HG02759 (cell line): ENCODE data around the gene RABEP2.
"Not testable (repeated sequence)": the region's sequence is repeated elsewhere in the genome, so short reads cannot be mapped to it uniquely, and the experiment has no call there.

ENCODE experiments used
- ATAC-seq: cut with Tn5 transposase; IDR thresholded peaks from one replicate; pipeline ENCODE4 v1.9.1; 2021; ENCODE audit warnings: mild to moderate bottlenecking, moderate library complexity; ENCODE audit not compliant: unreplicated experiment

The RABEP2 gene

GRCh38 chr16:28933171-28933570 is 8.1 kb upstream of the RABEP2 start:
- ATAC-seq, result no peak

GRCh38 chr16:28932339-28933141 is 7.5 kb upstream of the RABEP2 start:
- no peak for ATAC-seq

GRCh38 chr16:28931801-28932225 is 6.8 kb upstream of the RABEP2 start, which contains the start of gene CD19:
CD19 (plus strand) TSS chr16:28931971; CDS start chr16:28932001, 30 bp downstream.
- peak; percentile 51 for ATAC-seq

GRCh38 chr16:28930652-28931051 is 5.6 kb upstream of the RABEP2 start:
- ATAC-seq, result peak; percentile 68

GRCh38 chr16:28930203-28930602 is 5.2 kb upstream of the RABEP2 start:
- ATAC-seq, result no peak

GRCh38 chr16:28927815-28928214 is 2.8 kb upstream of the RABEP2 start:
- no peak for ATAC-seq

- ATAC-seq, result not testable (repeated sequence)
These were observed 1.2 kb upstream of the RABEP2 start for GRCh38 chr16:28926284-28926683.

- peak; percentile 29 for ATAC-seq
These were observed 569 bp upstream of the RABEP2 start for GRCh38 chr16:28925386-28926228.

GRCh38 chr16:28924399-28924761 is 658 bp downstream of the RABEP2 start:
- ATAC-seq, result no peak

- ATAC-seq, result peak; percentile 63
These were observed 1.2 kb downstream of the RABEP2 start for GRCh38 chr16:28923652-28924398.

- ATAC-seq, result no peak
These were observed 1.8 kb downstream of the RABEP2 start for GRCh38 chr16:28923231-28923587.

GRCh38 chr16:28918698-28919097 is 6.3 kb downstream of the RABEP2 start:
- no peak for ATAC-seq

- ATAC-seq, result no peak
These were observed 7.9 kb downstream of the RABEP2 start for GRCh38 chr16:28917095-28917494.

- no peak for ATAC-seq
These were observed 9.9 kb downstream of the RABEP2 start for GRCh38 chr16:28915181-28915580.

GRCh38 chr16:28913946-28914724 is 10.9 kb downstream of the RABEP2 start:
- no peak for ATAC-seq

- ATAC-seq, result no peak
These were observed 12.5 kb downstream of the RABEP2 start for GRCh38 chr16:28912558-28912957.

- no peak for ATAC-seq
These were observed 14.7 kb downstream of the RABEP2 start for GRCh38 chr16:28910086-28911031.

GRCh38 chr16:28905800-28906372 is 19.2 kb downstream of the RABEP2 start:
- ATAC-seq, result no peak

GRCh38 chr16:28905229-28905754 is 19.7 kb downstream of the RABEP2 start:
- no peak for ATAC-seq
